HG02678 (cell line): ENCODE results near the gene ASB10.

Experiments
- ATAC-seq: cut with Tn5 transposase; IDR thresholded peaks from one replicate; pipeline ENCODE4 v1.9.1; 2021; ENCODE audit warnings: mild to moderate bottlenecking, moderate library complexity; ENCODE audit not compliant: unreplicated experiment

The ASB10 gene

GRCh38 chr7:151167197-151167961 is 19.7 kb downstream of the ASB10 start, which contains the start of gene GBX1:
Gene GBX1, minus strand, starts transcription at chr7:151167694. Its CDS starts 146 bp downstream, at chr7:151167548.
- ATAC-seq: no peak

GRCh38 chr7:151166629-151167196 is 20.3 kb downstream of the ASB10 start:
- no peak for ATAC-seq

GRCh38 chr7:151161757-151162156 is 25.3 kb downstream of the ASB10 start:
- no peak for ATAC-seq

- no peak for ATAC-seq
Observed at GRCh38 chr7:151157645-151158329, 29.3 kb downstream of the ASB10 start.

GRCh38 chr7:151152643-151153513 is 34.2 kb downstream of the ASB10 start:
- no peak for ATAC-seq

- no peak for ATAC-seq
Observed at GRCh38 chr7:151150388-151150787, 36.7 kb downstream of the ASB10 start.

GRCh38 chr7:151148319-151149259 is 38.5 kb downstream of the ASB10 start:
- ATAC-seq: no peak

- no peak for ATAC-seq
Observed at GRCh38 chr7:151146761-151147160, 40.3 kb downstream of the ASB10 start.

GRCh38 chr7:151144387-151144786 is 42.7 kb downstream of the ASB10 start:
- no peak for ATAC-seq

GRCh38 chr7:151143261-151144015 is 43.6 kb downstream of the ASB10 start:
- no peak for ATAC-seq

- no peak for ATAC-seq
Observed at GRCh38 chr7:151142686-151143040, 44.4 kb downstream of the ASB10 start.

GRCh38 chr7:151141855-151142685 is 45.0 kb downstream of the ASB10 start:
- ATAC-seq: no peak

- no peak for ATAC-seq
Observed at GRCh38 chr7:151141311-151141854, 45.7 kb downstream of the ASB10 start.

GRCh38 chr7:151140826-151141225 is 46.2 kb downstream of the ASB10 start:
- no peak for ATAC-seq

- ATAC-seq: no peak
Observed at GRCh38 chr7:151139791-151140190, 47.3 kb downstream of the ASB10 start.

GRCh38 chr7:151139071-151139790 is 47.8 kb downstream of the ASB10 start:
- ATAC-seq: no peak

GRCh38 chr7:151138153-151138851 is 48.7 kb downstream of the ASB10 start:
- ATAC-seq: no peak
